Mucosa of rectum (tissue), 2 donors: Measurements from ENCODE around the gene DHRS7.
"Not testable (repeated sequence)": the region's sequence is repeated elsewhere in the genome, so short reads cannot be mapped to it uniquely, and the experiment has no call there.

Source experiments
- H3K27ac ChIP-seq, 2 donors: one replicate each; pipeline ENCODE4 v1.7.0; 2013; ENCODE audit warnings: inconsistent platforms in 2 of 2, low read depth in 2 of 2, low read length in 2 of 2
- H3K27me3 ChIP-seq, 2 donors: one replicate each; pipeline ENCODE4 v1.7.0; 2013; ENCODE audit warnings: low read length in 2 of 2; ENCODE audit not compliant: control insufficient read depth in 2 of 2, insufficient read depth in 2 of 2
- H3K36me3 ChIP-seq, 2 donors: one replicate each; pipeline ENCODE4 v1.7.0; 2013; ENCODE audit warnings: low read length in 2 of 2; ENCODE audit not compliant: control insufficient read depth in 2 of 2, insufficient read depth in 2 of 2
- H3K4me1 ChIP-seq, 2 donors: one replicate each; pipeline ENCODE4 v1.7.0; 2013; ENCODE audit warnings: low read length in 2 of 2, mild to moderate bottlenecking in 1 of 2; ENCODE audit not compliant: control insufficient read depth in 2 of 2, insufficient read depth in 2 of 2
- H3K4me3 ChIP-seq, 2 donors: one replicate each; pipeline ENCODE4 v1.7.0; 2013; ENCODE audit warnings: low read length in 2 of 2
- H3K9ac ChIP-seq, 2 donors: one replicate each; pipeline ENCODE4 v1.7.0; 2013; ENCODE audit warnings: low read length in 2 of 2, low read depth in 1 of 2, mild to moderate bottlenecking in 1 of 2
- H3K9me3 ChIP-seq, 2 donors: one replicate each; pipeline ENCODE4 v1.7.0; 2013; ENCODE audit warnings: low read length in 2 of 2; ENCODE audit not compliant: control insufficient read depth in 2 of 2
- donor health status: healthy.
- donor health status: Normal muscosa, but diverticular disease.

DHRS7 gene

DNA sequence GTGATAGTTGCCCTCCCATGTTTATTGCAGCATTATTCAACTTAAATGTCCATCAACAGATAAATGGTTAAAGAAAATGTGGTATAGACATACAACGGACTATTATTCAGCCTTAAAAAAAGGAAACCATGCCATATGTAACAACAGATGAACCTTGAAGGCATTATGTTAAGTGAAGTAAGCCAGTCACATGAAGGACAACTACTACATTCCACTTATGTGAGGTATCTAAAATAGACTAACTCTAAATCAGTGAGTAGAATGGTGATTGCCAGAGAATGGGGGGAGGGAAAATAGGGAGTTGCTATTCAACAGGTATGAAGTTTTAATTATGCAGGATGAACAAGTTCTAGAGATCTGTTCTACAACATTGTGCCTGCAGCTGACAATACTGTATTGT is 63.4 kb downstream of the DHRS7 start:
- Histone ChIP-seq H3K9me3 (no peaks in the 10 kb centered on the region), H3K36me3 (peaks cover 0 to 6% of the 10 kb centered on the region in 2 donors), H3K4me1 (no peaks in the 10 kb centered on the region), H3K27me3 (no peaks in the 10 kb centered on the region), H3K4me3 (no peak overlapping the region), H3K27ac (no peak overlapping the region), H3K9ac (no peak overlapping the region)

DNA sequence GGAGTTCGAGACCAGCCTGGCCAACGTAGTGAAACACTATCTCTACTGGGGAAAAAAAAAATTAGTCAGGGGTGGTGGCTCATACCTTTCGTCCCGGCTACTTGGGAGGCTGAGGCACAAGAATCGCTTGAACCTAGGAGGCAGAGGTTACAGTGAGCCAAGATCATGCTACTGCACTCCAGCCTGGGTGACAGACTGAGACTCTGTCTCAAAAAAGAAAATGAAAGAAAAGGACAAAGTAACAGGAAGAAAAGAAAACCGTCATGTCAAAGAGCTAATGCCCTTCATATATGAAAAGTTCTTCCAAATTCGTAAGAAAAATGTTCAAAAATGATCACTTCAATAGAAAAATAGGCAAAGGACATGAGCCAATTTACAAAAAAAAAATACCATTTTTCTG is 65.3 kb downstream of the DHRS7 start:
- H3K4me1 ChIP-seq, H3K9ac ChIP-seq, H3K4me3 ChIP-seq, H3K27ac ChIP-seq, H3K36me3 ChIP-seq, H3K27me3 ChIP-seq, H3K9me3 ChIP-seq: not testable (repeated sequence)

DNA sequence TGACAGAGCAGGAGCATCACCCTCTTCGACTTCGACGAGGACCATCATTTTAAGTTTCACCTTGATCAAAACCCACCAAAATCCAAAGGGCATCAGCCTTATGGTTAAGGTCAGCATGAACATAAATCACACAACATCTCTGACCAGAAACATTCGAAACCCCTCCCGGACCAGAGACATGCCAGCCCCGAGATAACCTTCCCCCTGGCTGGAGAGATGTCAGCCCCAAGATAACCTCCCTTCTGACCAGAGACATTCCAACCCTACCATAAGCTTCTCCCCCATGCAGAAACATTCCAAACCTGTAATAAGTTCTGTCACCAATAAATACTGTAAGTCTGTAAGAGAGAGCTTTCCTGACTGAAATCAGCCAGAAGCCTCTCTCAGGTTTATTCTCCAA is 67.2 kb downstream of the DHRS7 start:
- Histone ChIP-seq H3K36me3 (peaks cover 0 to 6% of the 10 kb centered on the region in 2 donors), H3K27me3 (no peaks in the 10 kb centered on the region), H3K4me3 (no peak overlapping the region), H3K4me1 (peaks cover 5 to 14% of the 10 kb centered on the region in 2 donors), H3K9me3 (no peaks in the 10 kb centered on the region), H3K27ac (no peak overlapping the region), H3K9ac (no peak overlapping the region)

DNA sequence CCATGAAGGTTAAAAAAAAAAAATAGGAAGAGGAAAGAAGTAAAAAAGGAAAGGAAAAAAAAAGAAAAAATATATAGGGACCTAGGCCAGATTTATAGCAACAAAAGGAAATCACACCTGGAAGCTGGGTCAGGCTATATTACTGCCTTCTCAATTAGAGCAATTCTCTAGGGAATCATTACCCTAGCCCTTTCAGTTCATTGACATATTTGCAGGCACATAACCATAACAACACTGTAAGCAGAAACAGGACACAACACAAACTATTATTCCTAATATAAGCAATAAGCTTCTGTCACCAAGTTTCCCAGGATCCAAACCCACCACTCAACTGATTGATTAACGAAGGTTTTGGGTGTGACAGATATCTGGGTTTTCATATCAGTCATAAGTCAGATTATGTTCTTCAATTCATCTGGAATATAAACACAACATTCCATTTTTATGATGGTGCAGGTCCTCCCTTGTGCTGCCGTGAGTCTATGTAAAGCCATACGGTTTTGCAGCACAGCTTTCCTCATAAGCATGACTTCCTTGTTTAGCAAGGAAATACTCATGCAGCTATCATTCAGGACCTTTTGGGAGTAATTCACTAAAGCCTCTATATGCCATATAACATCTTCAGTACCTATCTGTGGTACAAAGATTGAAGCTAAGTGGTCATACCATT is 69.3 kb downstream of the DHRS7 start:
- Histone ChIP-seq H3K4me1 (peaks cover 8 to 18% of the 10 kb centered on the region in 2 donors), H3K27me3 (no peaks in the 10 kb centered on the region), H3K27ac (no peak overlapping the region), H3K36me3 (peaks cover 0 to 6% of the 10 kb centered on the region in 2 donors), H3K9me3 (no peaks in the 10 kb centered on the region), H3K4me3 (no peak overlapping the region), H3K9ac (no peak overlapping the region)

DNA sequence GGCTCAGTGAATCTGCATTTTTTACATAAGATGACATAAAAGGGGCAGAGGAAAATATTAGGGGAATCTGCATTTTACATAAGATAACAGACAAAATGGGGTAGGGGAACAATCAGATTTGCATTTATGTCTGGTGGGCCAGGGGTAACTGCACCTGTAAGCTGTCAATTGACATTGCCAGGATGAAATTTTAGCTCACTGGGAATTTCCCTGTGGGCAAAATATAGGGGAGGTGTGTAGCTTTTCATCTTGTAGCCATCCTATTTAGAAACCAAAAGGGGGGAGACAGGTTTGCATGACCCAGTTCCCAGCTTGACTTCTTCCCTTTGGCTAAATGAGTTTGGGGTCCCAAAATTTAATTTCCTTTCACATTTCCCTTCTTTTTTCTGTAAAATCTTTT is 70.0 kb downstream of the DHRS7 start:
- H3K4me3 ChIP-seq = no peak overlapping the region
- H3K9ac ChIP-seq = no peak overlapping the region
- H3K36me3 ChIP-seq = peaks cover 0 to 6% of the 10 kb centered on the region in 2 donors
- H3K27me3 ChIP-seq = no peaks in the 10 kb centered on the region
- no peak overlapping the region for H3K27ac ChIP-seq
- peaks cover 8 to 18% of the 10 kb centered on the region in 2 donors for H3K4me1 ChIP-seq
- no peaks in the 10 kb centered on the region for H3K9me3 ChIP-seq

DNA sequence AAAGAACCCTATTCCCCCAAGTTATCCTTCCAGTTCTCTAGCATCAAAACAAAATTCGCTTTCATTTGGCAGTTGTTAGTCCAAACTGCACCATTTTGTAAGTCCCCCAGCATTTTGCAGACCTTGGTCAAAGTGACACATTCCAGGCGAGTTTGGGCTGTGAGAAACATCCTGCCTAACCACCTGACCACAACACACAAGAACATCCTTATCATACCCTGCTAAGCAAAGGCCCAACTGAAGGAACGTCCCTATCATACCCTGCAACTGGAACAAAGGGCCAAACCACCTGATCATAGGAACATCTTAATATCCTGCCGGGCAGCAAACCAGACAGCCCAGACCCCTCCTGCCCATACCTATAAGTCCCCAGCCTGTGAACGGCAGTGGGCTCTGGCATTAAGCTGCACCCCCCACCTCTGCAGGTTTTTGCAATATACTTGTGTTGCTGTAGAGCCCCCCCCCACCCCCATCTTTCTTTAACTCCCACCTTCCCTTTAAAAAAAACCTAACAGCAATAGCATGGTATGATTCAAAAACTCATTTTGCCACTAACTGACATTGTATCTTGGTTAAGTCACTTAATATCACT is 70.8 kb downstream of the DHRS7 start:
- H3K27me3 ChIP-seq = no peaks in the 10 kb centered on the region
- no peak overlapping the region for H3K27ac ChIP-seq
- H3K4me1 ChIP-seq = peaks cover 8 to 18% of the 10 kb centered on the region in 2 donors
- H3K36me3 ChIP-seq = peaks cover 0 to 6% of the 10 kb centered on the region in 2 donors
- no peak overlapping the region for H3K9ac ChIP-seq
- H3K4me3 ChIP-seq = no peak overlapping the region
- no peaks in the 10 kb centered on the region for H3K9me3 ChIP-seq
